ENCODE results near the gene NCK2.
A peak's percentile ranks its signal among the peaks of the same experiment; 100 is the strongest.

NCK2 gene

DNA sequence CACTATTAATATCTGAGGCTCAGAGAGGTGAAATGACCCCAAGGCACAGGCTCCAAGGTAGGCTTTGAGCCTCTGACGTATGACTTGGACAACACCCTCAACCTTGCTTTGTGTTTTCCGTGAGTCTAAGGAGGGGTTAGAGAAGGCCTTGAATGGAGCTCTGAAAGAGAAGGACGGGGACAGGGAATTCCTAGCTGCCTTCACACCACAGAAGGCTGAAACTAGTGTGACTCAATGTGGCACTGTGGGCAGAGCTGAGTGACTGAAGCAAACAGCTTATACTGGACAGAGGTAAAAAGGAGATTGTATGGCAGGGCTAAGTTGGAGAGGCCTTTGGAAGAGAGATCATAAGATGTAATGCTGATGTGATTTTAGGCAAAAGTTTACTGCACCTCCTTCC, 3.5 kb upstream of the NCK2 start:
- POLR2A ChIA-PET = no interaction called here
- CTCF ChIA-PET = interaction anchor here (1.3 kb wide), 1 partner anchor 10 kb away, joined by 3 read pairs; no protein-coding TSS in a partner anchor
- Histone ChIP-seq H3K27me3 (replicated peaks in 2 of 5; ENCODE audit: control insufficient read depth in 4 of 5, insufficient read depth in 5 of 5, low read length in 4 of 5) (no peaks in the 10 kb centered on the region), H3K27ac (ENCODE audit: insufficient read depth in 1 of 2, low read depth in 1 of 2, low read length in 2 of 2, poor library complexity in 1 of 2, severe bottlenecking in 2 of 2) (no peak overlapping the region), H3K9me3 (ENCODE audit: control extremely low read depth in 1 of 5, control insufficient read depth in 4 of 5, insufficient read depth in 2 of 5, low read depth in 1 of 5, low read length in 4 of 5) (no peaks in the 10 kb centered on the region), H3K36me3 (ENCODE audit: control insufficient read depth in 4 of 4, insufficient read depth in 4 of 4, low read length in 3 of 4) (no peaks in the 10 kb centered on the region), H3K4me3 (ENCODE audit: control insufficient read depth in 1 of 7, extremely low read depth in 1 of 7, insufficient read depth in 4 of 7, low read depth in 2 of 7, low read length in 6 of 7) (no peak overlapping the region), H3K4me1 (ENCODE audit: control extremely low read depth in 1 of 4, control insufficient read depth in 4 of 4, insufficient read depth in 4 of 4, low read length in 3 of 4) (peaks cover 4 to 27% (median 17%) of the 10 kb centered on the region in 4 experiments)
- no peak for DNase-seq
- 97% methylated on average over 3 of the region's 3 CpGs for WGBS (ENCODE audit: insufficient coverage)

- ChIA-PET CTCF (interaction anchor here (1.3 kb wide), 1 partner anchor 10 kb away, joined by 3 read pairs; no protein-coding TSS in a partner anchor), POLR2A (no interaction called here)
- Histone ChIP-seq H3K9me3 (ENCODE audit: control extremely low read depth in 1 of 5, control insufficient read depth in 4 of 5, insufficient read depth in 2 of 5, low read depth in 1 of 5, low read length in 4 of 5) (no peaks in the 10 kb centered on the region), H3K4me3 (ENCODE audit: control insufficient read depth in 1 of 7, extremely low read depth in 1 of 7, insufficient read depth in 4 of 7, low read depth in 2 of 7, low read length in 6 of 7) (no peak overlapping the region), H3K36me3 (ENCODE audit: control insufficient read depth in 4 of 4, insufficient read depth in 4 of 4, low read length in 3 of 4) (no peaks in the 10 kb centered on the region), H3K27ac (ENCODE audit: insufficient read depth in 1 of 2, low read depth in 1 of 2, low read length in 2 of 2, poor library complexity in 1 of 2, severe bottlenecking in 2 of 2) (no peak overlapping the region), H3K27me3 (replicated peaks in 2 of 5; ENCODE audit: control insufficient read depth in 4 of 5, insufficient read depth in 5 of 5, low read length in 4 of 5) (no peaks in the 10 kb centered on the region), H3K4me1 (ENCODE audit: control extremely low read depth in 1 of 4, control insufficient read depth in 4 of 4, insufficient read depth in 4 of 4, low read length in 3 of 4) (peaks cover 6 to 32% (median 21%) of the 10 kb centered on the region in 4 experiments)
- 97% methylated on average over 3 of the region's 4 CpGs for WGBS (ENCODE audit: insufficient coverage)
- DNase-seq = no peak
These were observed 3.1 kb upstream of the NCK2 start for GRCh38 chr2:105741617-105742016.

GRCh38 chr2:105744091-105744908, 412 bp upstream of the NCK2 start:
- Histone ChIP-seq H3K4me3 (ENCODE audit: control insufficient read depth in 1 of 7, extremely low read depth in 1 of 7, insufficient read depth in 4 of 7, low read depth in 2 of 7, low read length in 6 of 7) (peak overlapping the region; percentile 45 to 86 (median 77)), H3K4me1 (ENCODE audit: control extremely low read depth in 1 of 4, control insufficient read depth in 4 of 4, insufficient read depth in 4 of 4, low read length in 3 of 4) (peaks cover 13 to 41% (median 34%) of the 10 kb centered on the region in 4 experiments), H3K36me3 (ENCODE audit: control insufficient read depth in 4 of 4, insufficient read depth in 4 of 4, low read length in 3 of 4) (peaks cover 0 to 2% (median under 1%) of the 10 kb centered on the region in 4 experiments), H3K9me3 (ENCODE audit: control extremely low read depth in 1 of 5, control insufficient read depth in 4 of 5, insufficient read depth in 2 of 5, low read depth in 1 of 5, low read length in 4 of 5) (no peaks in the 10 kb centered on the region), H3K27me3 (replicated peaks in 2 of 5; ENCODE audit: control insufficient read depth in 4 of 5, insufficient read depth in 5 of 5, low read length in 4 of 5) (no peaks in the 10 kb centered on the region), H3K27ac (ENCODE audit: insufficient read depth in 1 of 2, low read depth in 1 of 2, low read length in 2 of 2, poor library complexity in 1 of 2, severe bottlenecking in 2 of 2) (peak overlapping the region in 1 of 2 experiments; percentile 60)
- 4% methylated on average over 36 of the region's 75 CpGs for WGBS (ENCODE audit: insufficient coverage)
- CTCF ChIA-PET = interaction anchor here (1.5 to 2.1 kb wide), 2 partner anchors 16 to 24 kb away, joined by 4 to 5 read pairs; no protein-coding TSS in a partner anchor
- peak; percentile 61 to 81 (median 74) for DNase-seq
- POLR2A ChIA-PET = no interaction called here

DNA sequence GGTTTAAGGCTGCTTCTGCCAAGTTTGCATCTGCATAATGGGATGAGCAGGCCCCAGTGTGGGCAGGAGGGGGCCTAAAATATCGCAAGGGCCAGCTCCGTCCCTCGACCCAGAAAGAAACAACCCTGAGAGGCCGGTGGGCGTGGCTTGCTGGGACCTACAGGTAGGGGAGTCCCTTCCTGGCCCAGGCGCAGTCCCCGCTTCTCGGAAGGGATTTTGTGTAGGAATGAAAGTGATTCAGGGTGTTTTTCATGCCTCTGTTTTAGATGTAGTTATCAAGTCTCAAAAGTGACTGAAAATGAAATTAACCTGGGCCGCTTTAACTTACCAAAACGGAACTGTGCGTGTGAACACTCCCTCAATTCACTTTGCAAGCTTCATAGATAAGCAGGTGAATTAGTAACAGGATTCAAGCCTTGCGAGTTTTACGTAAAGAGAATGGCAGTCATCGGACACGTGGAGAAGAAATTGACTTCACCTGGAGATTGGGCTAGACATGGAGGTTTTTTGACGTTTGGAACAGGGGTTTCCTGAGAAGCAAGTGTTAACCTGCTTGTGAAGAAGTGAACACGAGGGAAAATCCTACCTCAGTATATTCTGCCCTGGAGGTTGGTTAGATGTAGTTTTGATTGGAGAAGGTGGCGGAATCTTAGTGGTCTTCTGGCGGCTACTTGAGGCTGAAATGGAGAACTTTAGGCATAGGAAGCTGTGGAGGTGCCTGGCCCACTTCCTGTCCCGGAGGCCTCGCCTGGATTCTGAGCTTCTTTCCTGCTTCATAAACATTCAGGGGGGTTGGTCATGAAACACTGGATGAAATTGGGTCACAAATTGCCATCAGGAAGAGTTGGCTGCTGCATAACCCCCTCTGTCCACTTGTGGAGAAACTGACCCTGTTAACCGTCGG, 1.7 kb downstream of the NCK2 start:
- CTCF ChIA-PET = interaction anchor here (0.9 to 1.6 kb wide), 11 partner anchors 10 to 169 kb away, joined by 3 to 9 read pairs (median 3); no protein-coding TSS in a partner anchor
- H3K4me1 ChIP-seq (ENCODE audit: control extremely low read depth in 1 of 4, control insufficient read depth in 4 of 4, insufficient read depth in 4 of 4, low read length in 3 of 4) = peaks cover 13 to 41% (median 32%) of the 10 kb centered on the region in 4 experiments
- 16% methylated on average over 15 of the region's 23 CpGs for WGBS (ENCODE audit: insufficient coverage)
- peak; percentile 27 to 68 (median 65) for DNase-seq
- H3K36me3 ChIP-seq (ENCODE audit: control insufficient read depth in 4 of 4, insufficient read depth in 4 of 4, low read length in 3 of 4) = peaks cover 0 to 8% (median 2%) of the 10 kb centered on the region in 4 experiments
- H3K27me3 ChIP-seq (replicated peaks in 2 of 5; ENCODE audit: control insufficient read depth in 4 of 5, insufficient read depth in 5 of 5, low read length in 4 of 5) = no peaks in the 10 kb centered on the region
- POLR2A ChIA-PET = interaction anchor here (1.0 to 1.7 kb wide), 3 partner anchors 22 to 52 kb away, joined by 3 to 4 read pairs (median 4); no protein-coding TSS in a partner anchor
- peak overlapping the region; percentile 26 to 81 for H3K27ac ChIP-seq (ENCODE audit: insufficient read depth in 1 of 2, low read depth in 1 of 2, low read length in 2 of 2, poor library complexity in 1 of 2, severe bottlenecking in 2 of 2)
- H3K9me3 ChIP-seq (ENCODE audit: control extremely low read depth in 1 of 5, control insufficient read depth in 4 of 5, insufficient read depth in 2 of 5, low read depth in 1 of 5, low read length in 4 of 5) = peaks cover 0 to 2% (median 0%) of the 10 kb centered on the region in 5 experiments
- H3K4me3 ChIP-seq (ENCODE audit: control insufficient read depth in 1 of 7, extremely low read depth in 1 of 7, insufficient read depth in 4 of 7, low read depth in 2 of 7, low read length in 6 of 7) = peak overlapping the region; percentile 76 to 93 (median 78)

DNA sequence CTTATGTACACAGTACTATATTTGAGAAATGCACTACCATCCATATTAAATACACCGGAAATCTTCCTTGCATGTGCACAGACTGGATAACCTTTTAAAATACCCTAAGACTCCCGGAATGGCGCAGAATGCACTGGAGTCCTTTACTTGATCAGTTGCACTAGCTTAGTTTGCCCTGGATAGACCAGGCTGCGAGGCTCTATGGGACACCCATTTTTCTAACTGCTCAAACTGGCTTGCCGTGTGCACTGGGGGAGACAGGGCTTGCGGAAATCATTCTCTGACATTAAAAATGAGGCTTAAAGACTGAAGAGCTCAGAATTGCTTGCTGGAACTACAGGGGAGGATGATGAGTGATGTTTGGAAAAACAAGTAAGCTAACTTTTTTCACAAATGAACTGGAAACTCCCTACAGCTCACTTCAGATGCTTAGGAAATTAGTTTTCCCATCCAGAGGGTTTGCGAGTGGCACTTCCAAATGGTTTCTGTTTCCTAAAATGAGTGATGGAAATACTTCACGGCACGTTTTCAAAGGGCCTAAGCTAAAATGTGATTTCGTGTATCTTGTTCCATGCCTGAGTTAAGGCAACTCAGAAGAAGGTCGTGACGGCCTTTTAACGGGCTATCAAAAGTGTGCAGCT, 2.7 kb downstream of the NCK2 start:
- Histone ChIP-seq H3K4me1 (ENCODE audit: control extremely low read depth in 1 of 4, control insufficient read depth in 4 of 4, insufficient read depth in 4 of 4, low read length in 3 of 4) (peaks cover 13 to 41% (median 32%) of the 10 kb centered on the region in 4 experiments), H3K9me3 (ENCODE audit: control extremely low read depth in 1 of 5, control insufficient read depth in 4 of 5, insufficient read depth in 2 of 5, low read depth in 1 of 5, low read length in 4 of 5) (peaks cover 0 to 2% (median 0%) of the 10 kb centered on the region in 5 experiments), H3K27ac (ENCODE audit: insufficient read depth in 1 of 2, low read depth in 1 of 2, low read length in 2 of 2, poor library complexity in 1 of 2, severe bottlenecking in 2 of 2) (no peak overlapping the region), H3K36me3 (ENCODE audit: control insufficient read depth in 4 of 4, insufficient read depth in 4 of 4, low read length in 3 of 4) (peaks cover 0 to 14% (median 2%) of the 10 kb centered on the region in 4 experiments), H3K4me3 (ENCODE audit: control insufficient read depth in 1 of 7, extremely low read depth in 1 of 7, insufficient read depth in 4 of 7, low read depth in 2 of 7, low read length in 6 of 7) (peak overlapping the region in 5 of 7 experiments; percentile 76 to 93 (median 77)), H3K27me3 (replicated peaks in 2 of 5; ENCODE audit: control insufficient read depth in 4 of 5, insufficient read depth in 5 of 5, low read length in 4 of 5) (no peaks in the 10 kb centered on the region)
- no peak for DNase-seq
- CTCF ChIA-PET = interaction anchor here (0.9 to 1.6 kb wide), 8 partner anchors 9 to 170 kb away, joined by 3 to 9 read pairs (median 3); no protein-coding TSS in a partner anchor
- POLR2A ChIA-PET = no interaction called here
- 96% methylated on average over 13 of the region's 13 CpGs for WGBS (ENCODE audit: insufficient coverage)

DNA sequence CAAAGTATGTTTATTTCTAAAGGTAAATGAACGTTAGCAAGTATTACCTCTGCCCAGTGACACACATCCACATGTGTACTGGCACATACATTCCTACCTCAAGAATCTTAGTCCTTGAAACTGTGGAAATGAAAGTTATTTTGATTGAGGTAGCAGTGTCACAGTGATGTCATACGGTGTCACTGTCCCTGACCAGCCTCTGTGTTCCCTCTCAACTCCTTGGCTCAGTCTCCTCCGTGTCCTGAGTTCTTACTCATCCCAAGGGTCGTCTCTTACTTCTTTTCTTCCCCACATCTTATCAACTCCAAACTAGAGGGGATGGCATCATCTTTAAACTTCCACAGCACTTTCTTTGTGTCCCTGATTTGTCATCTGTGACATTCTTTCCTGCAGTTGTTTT, 3.3 kb downstream of the NCK2 start:
- ChIA-PET CTCF (interaction anchor here (1.0 to 1.6 kb wide), 3 partner anchors 9 to 137 kb away, joined by 3 to 9 read pairs (median 4); no protein-coding TSS in a partner anchor), POLR2A (no interaction called here)
- Histone ChIP-seq H3K27me3 (replicated peaks in 2 of 5; ENCODE audit: control insufficient read depth in 4 of 5, insufficient read depth in 5 of 5, low read length in 4 of 5) (no peaks in the 10 kb centered on the region), H3K4me3 (ENCODE audit: control insufficient read depth in 1 of 7, extremely low read depth in 1 of 7, insufficient read depth in 4 of 7, low read depth in 2 of 7, low read length in 6 of 7) (no peak overlapping the region), H3K27ac (ENCODE audit: insufficient read depth in 1 of 2, low read depth in 1 of 2, low read length in 2 of 2, poor library complexity in 1 of 2, severe bottlenecking in 2 of 2) (no peak overlapping the region), H3K4me1 (ENCODE audit: control extremely low read depth in 1 of 4, control insufficient read depth in 4 of 4, insufficient read depth in 4 of 4, low read length in 3 of 4) (peaks cover 13 to 41% (median 34%) of the 10 kb centered on the region in 4 experiments), H3K9me3 (ENCODE audit: control extremely low read depth in 1 of 5, control insufficient read depth in 4 of 5, insufficient read depth in 2 of 5, low read depth in 1 of 5, low read length in 4 of 5) (peaks cover 0 to 2% (median 0%) of the 10 kb centered on the region in 5 experiments), H3K36me3 (ENCODE audit: control insufficient read depth in 4 of 4, insufficient read depth in 4 of 4, low read length in 3 of 4) (peaks cover 0 to 21% (median 4%) of the 10 kb centered on the region in 4 experiments)
- 96% methylated on average over 3 of the region's 4 CpGs for WGBS (ENCODE audit: insufficient coverage)
- DNase-seq = no peak

All from common myeloid progenitor, CD34-positive (primary cell).